GM12875 (cell line): ENCODE data around the gene GPR137.

Experiments used
- H3K4me3 ChIP-seq: one replicate; pipeline ENCODE4 v1.5.1; 2011; ENCODE audit warnings: low read depth, low read length, control low read depth
- TF ChIP-seq, protein P1 (sequence below): IDR thresholded peaks from 2 replicates; pipeline ENCODE4 v1.5.1; 2011; ENCODE audit warnings: low read depth, mild to moderate bottlenecking, control low read depth, inconsistent platforms, low read length, moderate library complexity, borderline replicate concordance; ENCODE audit not compliant: insufficient read depth

The GPR137 gene

DNA sequence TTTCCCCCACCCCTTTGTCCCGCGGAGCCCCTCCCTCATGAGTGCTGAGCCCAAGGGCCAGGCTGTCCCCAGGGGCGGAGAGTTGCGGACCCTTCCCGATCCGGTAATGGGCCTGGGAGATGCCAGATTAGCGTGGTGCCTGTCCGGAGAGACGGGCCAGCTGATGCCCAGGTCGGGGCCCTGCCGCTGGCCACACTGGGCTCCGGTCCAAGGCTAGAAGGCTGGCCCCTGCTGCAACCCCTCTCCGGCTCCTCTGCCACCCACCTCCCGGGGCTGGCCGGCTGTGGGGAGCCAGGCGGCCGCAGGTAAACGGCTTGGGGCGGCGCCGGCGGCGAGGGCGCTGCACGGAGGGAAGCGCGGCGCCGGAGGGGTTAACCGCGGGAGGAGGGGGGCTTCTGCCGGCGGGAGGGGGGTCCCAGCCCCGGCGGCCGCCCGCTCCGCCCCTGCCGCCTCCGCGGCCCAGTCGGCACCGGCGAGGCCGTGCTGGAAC is 5.7 kb downstream of the GPR137 start, which contains the start of gene KCNK4:
Gene KCNK4, plus strand, starts transcription at position 41 of the 490 bp plus-strand sequence. CDS start 1,717 bp downstream, outside the sequence.
- TF ChIP-seq, protein P1, sequence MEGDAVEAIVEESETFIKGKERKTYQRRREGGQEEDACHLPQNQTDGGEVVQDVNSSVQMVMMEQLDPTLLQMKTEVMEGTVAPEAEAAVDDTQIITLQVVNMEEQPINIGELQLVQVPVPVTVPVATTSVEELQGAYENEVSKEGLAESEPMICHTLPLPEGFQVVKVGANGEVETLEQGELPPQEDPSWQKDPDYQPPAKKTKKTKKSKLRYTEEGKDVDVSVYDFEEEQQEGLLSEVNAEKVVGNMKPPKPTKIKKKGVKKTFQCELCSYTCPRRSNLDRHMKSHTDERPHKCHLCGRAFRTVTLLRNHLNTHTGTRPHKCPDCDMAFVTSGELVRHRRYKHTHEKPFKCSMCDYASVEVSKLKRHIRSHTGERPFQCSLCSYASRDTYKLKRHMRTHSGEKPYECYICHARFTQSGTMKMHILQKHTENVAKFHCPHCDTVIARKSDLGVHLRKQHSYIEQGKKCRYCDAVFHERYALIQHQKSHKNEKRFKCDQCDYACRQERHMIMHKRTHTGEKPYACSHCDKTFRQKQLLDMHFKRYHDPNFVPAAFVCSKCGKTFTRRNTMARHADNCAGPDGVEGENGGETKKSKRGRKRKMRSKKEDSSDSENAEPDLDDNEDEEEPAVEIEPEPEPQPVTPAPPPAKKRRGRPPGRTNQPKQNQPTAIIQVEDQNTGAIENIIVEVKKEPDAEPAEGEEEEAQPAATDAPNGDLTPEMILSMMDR: no peak
- no peak within 1 kb of the TSS for H3K4me3 ChIP-seq

DNA sequence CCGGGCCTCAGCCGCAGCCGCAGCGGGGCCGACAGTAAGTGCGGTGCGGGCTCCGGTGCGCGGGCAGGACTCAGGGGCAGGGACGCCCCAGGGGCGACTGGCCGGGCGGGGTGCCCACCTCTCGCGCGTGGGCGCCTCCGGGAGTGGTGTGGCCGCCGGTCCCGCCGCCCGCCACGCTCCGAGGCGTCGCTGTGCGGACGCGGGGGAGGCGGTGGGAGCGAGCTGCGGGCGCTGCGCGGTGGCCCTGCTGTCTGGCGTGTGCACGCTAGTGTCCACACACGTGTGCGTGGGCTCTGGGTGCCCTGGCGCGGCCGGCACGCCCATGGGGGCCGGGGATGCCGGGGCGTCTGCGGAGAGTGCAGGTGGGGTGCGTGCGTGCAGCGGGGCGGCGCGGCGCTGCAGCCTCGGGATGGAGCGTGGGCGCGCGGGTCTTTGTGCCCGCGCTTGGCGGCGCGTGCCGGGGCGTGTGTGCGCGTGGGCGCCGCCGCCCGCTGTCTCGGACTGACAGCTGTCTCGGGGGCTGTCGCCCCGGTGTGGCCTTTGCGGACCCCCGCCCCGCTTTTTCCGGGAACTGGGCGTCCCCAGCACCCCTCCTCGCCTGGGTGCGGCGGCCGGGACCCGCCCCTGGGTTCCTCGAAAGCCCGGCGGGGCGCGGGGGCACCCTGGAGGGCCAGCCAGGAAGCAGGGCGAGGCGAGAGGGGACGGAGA is 6.3 kb downstream of the GPR137 start:
- no peak overlapping the region for H3K4me3 ChIP-seq
- TF ChIP-seq, protein P1: no peak

DNA sequence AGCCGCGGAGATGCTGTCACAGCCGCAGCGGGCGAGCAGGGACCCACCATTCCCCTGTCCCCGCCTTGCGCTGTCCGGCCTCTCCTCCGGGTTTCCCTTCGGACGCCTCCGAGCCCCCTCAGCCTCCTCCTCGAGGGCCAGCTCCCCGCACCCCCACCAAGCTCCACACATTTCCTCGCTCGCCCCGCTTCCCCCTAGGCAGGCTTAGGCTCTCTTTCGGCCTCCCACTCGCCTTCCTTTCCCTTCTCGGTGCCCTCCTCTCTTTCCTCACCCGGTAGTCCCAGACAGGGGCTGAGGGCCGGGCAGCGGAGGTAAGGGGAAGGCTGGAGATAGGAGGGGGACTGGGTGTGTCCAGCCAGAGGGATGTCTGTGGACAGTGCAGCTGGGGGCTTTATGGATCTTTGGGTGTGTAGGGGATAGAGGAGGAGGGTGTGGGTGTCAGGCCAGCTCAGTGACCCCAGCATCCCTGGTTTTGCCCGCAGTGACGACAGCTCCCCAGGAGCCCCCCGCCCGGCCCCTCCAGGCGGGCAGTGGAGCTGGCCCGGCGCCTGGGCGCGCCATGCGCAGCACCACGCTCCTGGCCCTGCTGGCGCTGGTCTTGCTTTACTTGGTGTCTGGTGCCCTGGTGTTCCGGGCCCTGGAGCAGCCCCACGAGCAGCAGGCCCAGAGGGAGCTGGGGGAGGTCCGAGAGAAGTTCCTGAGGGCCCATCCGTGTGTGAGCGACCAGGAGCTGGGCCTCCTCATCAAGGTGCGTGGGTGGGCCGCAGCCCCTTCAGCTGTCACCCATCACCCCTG is 7.0 kb downstream of the GPR137 start:
- H3K4me3 ChIP-seq: no peak overlapping the region
- TF ChIP-seq, protein P1: no peak

DNA sequence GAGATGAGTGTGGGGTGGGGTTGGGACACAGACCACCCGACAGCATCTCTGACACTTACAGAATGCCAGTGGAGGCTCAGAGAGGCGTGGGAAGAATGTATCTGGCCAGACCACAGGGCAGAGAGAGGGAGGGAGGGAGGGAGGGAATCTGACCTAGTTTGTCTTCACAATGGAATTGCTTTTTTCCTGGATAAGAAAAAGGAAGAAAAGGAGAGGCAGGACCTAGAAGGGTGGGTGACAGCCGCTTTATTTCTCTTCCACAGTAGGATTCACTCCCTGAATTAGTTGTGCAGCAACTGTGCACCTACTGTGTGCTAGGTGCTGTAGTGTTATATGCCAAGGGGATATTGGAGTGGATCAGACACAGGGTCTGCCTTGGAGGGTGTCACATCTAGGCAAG is 9.1 kb downstream of the GPR137 start:
- no peak overlapping the region for H3K4me3 ChIP-seq
- TF ChIP-seq, protein P1: no peak

DNA sequence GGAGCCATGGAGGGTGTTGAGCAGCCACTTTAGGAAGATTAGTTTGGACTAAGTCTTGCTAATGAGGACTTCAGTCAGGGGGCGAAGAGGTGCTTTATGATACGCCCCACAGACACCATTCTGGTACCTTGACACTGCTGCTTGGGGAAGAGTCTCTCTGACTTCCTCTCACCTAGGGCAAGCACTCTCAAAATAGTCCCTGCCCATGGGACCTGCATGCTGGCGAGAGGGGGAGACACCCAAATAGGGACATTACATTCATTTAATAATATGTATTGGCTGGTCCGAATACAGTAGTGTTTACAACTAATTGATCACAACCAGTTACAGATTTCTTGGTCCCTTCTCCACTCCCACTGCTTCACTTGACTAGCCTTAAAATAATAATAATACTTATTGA is 10.1 kb downstream of the GPR137 start:
- H3K4me3 ChIP-seq: no peak overlapping the region
- TF ChIP-seq, protein P1: no peak

DNA sequence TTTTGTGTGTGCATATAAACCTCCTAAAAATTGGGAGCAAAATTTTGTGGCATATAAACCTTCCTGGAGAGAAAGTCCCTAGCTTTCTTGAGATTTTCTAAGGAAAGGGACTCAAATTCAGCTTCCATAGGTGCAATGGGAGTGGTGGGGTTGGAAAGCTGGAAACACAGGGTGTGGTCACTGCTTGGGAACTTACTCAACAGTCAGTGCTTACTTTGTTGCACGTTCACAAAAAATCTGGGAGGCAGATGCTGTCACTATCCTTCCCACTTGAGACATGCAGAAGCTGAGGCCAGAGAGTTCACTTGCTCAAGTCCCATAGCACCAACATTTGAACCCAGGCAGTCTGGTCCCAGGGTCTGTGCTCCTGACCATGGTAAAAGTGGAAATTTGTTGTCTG is 10.6 kb downstream of the GPR137 start:
- TF ChIP-seq, protein P1: no peak
- H3K4me3 ChIP-seq: no peak overlapping the region
